ENCODE results near the gene FBXO36.
"Not testable (repeated sequence)": the region's sequence is repeated elsewhere in the genome, so short reads cannot be mapped to it uniquely, and the experiment has no call there.

FBXO36 gene

DNA sequence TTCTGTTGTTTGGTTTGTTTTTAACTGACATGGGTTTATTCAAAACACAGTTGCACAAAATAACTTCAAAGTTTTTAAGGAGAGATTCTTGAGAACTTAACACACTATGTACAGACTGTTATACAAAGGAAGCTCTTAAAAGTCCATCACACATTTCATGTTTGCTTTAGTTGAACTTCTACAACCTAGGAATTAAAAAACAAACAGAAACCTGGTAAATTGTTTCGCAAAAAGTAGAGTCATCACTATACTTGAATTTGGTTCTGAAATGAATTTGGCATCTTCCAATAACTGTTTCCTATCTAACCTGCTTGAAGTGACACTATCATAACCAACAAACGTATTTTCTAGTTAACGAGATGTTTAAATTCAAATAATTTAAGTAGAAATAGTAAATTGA lies 22.3 kb upstream of the FBXO36 start:
- H3K9ac ChIP-seq (ENCODE audit: low read length), result no peak overlapping the region
- no peak overlapping the region for H2AFZ ChIP-seq (ENCODE audit: low read length)
- no peaks in the 10 kb centered on the region for H3F3A ChIP-seq (ENCODE audit: insufficient read depth, low read length)
- H3K4me3 ChIP-seq (ENCODE audit: low read length), result no peak overlapping the region
- TF ChIP-seq EZH2phosphoT487 (IDR thresholded peaks at IDR 0.05; ENCODE audit: low read length) (no peak), EZH2 (optimal IDR thresholded peaks at IDR 0.05; ENCODE audit: low read depth, low read length) (no peak)
- TF ChIP-seq, protein P1, sequence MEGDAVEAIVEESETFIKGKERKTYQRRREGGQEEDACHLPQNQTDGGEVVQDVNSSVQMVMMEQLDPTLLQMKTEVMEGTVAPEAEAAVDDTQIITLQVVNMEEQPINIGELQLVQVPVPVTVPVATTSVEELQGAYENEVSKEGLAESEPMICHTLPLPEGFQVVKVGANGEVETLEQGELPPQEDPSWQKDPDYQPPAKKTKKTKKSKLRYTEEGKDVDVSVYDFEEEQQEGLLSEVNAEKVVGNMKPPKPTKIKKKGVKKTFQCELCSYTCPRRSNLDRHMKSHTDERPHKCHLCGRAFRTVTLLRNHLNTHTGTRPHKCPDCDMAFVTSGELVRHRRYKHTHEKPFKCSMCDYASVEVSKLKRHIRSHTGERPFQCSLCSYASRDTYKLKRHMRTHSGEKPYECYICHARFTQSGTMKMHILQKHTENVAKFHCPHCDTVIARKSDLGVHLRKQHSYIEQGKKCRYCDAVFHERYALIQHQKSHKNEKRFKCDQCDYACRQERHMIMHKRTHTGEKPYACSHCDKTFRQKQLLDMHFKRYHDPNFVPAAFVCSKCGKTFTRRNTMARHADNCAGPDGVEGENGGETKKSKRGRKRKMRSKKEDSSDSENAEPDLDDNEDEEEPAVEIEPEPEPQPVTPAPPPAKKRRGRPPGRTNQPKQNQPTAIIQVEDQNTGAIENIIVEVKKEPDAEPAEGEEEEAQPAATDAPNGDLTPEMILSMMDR (IDR thresholded peaks at IDR 0.05; ENCODE audit: low read length), result no peak
- H3K4me2 ChIP-seq (ENCODE audit: low read depth, low read length), result no peak overlapping the region
- peaks cover 67% of the 10 kb centered on the region for H3K79me2 ChIP-seq (ENCODE audit: low read length)
- 0 out of 2 replicates have a peak, but pooled peaks cover 4% of the 10 kb centered on the region for H3K36me3 ChIP-seq (replicated peaks; ENCODE audit: insufficient read depth, low read length)
- H4K20me1 ChIP-seq (ENCODE audit: insufficient read depth, low read length), result no peaks in the 10 kb centered on the region
- no peaks in the 10 kb centered on the region for H3K4me1 ChIP-seq (ENCODE audit: low read length)
- no peaks in the 10 kb centered on the region for H3K9me2 ChIP-seq (replicated peaks; ENCODE audit: insufficient read depth, low read length)
- no peaks in the 10 kb centered on the region for H3K27me3 ChIP-seq (replicated peaks; ENCODE audit: insufficient read depth, low read length)
- no peaks in the 10 kb centered on the region for H3K9me3 ChIP-seq (replicated peaks; ENCODE audit: insufficient read depth, low read length)
- no peak for DNase-seq
- H3K27ac ChIP-seq (ENCODE audit: low read length), result no peak overlapping the region

DNA sequence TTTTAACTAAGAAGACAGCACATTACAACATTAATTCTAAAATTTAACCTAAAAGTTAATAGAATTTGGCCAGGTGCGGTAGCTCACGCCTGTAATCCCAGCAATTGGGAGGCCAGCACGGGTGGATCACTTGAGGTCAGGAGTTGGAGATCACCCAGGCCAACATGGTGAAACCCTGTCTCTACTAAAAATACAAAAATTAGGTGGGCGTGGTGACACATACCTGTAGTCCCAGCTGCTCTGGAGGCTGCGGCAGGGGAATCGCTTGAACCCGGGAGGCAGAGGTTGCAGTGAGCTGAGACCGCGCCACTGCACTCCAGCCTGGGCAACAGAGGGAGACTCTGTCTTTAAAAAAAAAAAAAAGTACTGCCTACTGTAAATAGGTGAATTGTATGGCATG lies 21.8 kb upstream of the FBXO36 start:
- not testable (repeated sequence) for H3K4me3 ChIP-seq (ENCODE audit: low read length); H3K4me2 ChIP-seq (ENCODE audit: low read depth, low read length); H4K20me1 ChIP-seq (ENCODE audit: insufficient read depth, low read length); H3K9me2 ChIP-seq (replicated peaks; ENCODE audit: insufficient read depth, low read length); H3K9ac ChIP-seq (ENCODE audit: low read length); H3K4me1 ChIP-seq (ENCODE audit: low read length); H3F3A ChIP-seq (ENCODE audit: insufficient read depth, low read length); H3K27me3 ChIP-seq (replicated peaks; ENCODE audit: insufficient read depth, low read length); DNase-seq; H3K36me3 ChIP-seq (replicated peaks; ENCODE audit: insufficient read depth, low read length); H3K27ac ChIP-seq (ENCODE audit: low read length); H2AFZ ChIP-seq (ENCODE audit: low read length); H3K9me3 ChIP-seq (replicated peaks; ENCODE audit: insufficient read depth, low read length)
- peaks cover 71% of the 10 kb centered on the region for H3K79me2 ChIP-seq (ENCODE audit: low read length)

DNA sequence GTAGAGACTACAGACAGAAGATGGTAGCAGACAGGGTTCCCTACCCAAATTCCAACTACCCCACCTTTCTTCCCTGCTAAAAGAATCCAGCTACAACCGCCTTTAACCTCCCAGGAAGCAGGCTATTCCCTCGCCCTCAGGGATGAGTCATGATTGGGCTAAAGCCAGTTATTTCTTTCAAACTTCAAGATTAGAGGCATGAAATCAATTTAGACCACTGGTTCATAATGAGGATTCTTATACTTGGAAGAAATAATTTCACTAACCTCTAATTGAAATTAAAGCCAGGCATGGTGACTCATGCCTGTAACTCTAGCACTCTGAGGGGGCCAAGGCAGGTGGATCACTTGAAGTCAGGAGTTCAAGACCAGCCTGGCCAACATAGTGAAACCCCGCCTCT lies 20.5 kb upstream of the FBXO36 start:
- Histone ChIP-seq H3K9me2 (replicated peaks; ENCODE audit: insufficient read depth, low read length) (no peaks in the 10 kb centered on the region), H3K4me1 (ENCODE audit: low read length) (no peaks in the 10 kb centered on the region), H3K36me3 (replicated peaks; ENCODE audit: insufficient read depth, low read length) (0 out of 2 replicates have a peak, but pooled peaks cover 4% of the 10 kb centered on the region), H4K20me1 (ENCODE audit: insufficient read depth, low read length) (no peaks in the 10 kb centered on the region), H3F3A (ENCODE audit: insufficient read depth, low read length) (no peaks in the 10 kb centered on the region), H3K9ac (ENCODE audit: low read length) (no peak overlapping the region), H3K9me3 (replicated peaks; ENCODE audit: insufficient read depth, low read length) (no peaks in the 10 kb centered on the region), H3K27me3 (replicated peaks; ENCODE audit: insufficient read depth, low read length) (no peaks in the 10 kb centered on the region), H3K27ac (ENCODE audit: low read length) (no peak overlapping the region), H3K4me2 (ENCODE audit: low read depth, low read length) (no peak overlapping the region), H2AFZ (ENCODE audit: low read length) (no peak overlapping the region), H3K79me2 (ENCODE audit: low read length) (peaks cover 74% of the 10 kb centered on the region), H3K4me3 (ENCODE audit: low read length) (no peak overlapping the region)
- TF ChIP-seq EZH2 (optimal IDR thresholded peaks at IDR 0.05; ENCODE audit: low read depth, low read length) (no peak), EZH2phosphoT487 (IDR thresholded peaks at IDR 0.05; ENCODE audit: low read length) (no peak)
- TF ChIP-seq, protein P1 (IDR thresholded peaks at IDR 0.05; ENCODE audit: low read length), result no peak
- no peak for DNase-seq

DNA sequence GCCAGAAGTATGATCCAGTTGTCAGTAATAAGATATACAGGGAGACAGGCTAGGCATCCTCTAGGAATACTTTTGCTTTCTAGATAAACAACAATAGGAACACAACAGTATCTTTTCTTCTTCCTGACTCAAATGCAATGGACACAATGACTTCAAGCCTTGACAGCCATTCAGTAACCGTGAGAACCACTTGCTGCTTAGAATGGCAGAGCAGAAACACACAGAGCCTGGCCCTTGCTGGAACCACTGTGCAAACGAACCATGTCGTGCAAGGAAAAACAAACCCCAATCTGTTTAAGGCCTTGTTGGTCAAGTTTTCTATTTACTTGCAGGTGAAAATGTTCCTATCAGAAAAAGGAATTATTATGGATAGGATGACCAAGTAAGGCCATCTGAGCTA lies 19.3 kb upstream of the FBXO36 start:
- Histone ChIP-seq H3K79me2 (ENCODE audit: low read length) (peaks cover 77% of the 10 kb centered on the region), H3K27me3 (replicated peaks; ENCODE audit: insufficient read depth, low read length) (no peaks in the 10 kb centered on the region), H3K9ac (ENCODE audit: low read length) (no peak overlapping the region), H3K4me3 (ENCODE audit: low read length) (no peak overlapping the region), H3K9me3 (replicated peaks; ENCODE audit: insufficient read depth, low read length) (no peaks in the 10 kb centered on the region), H3K4me2 (ENCODE audit: low read depth, low read length) (no peak overlapping the region), H3K27ac (ENCODE audit: low read length) (no peak overlapping the region), H2AFZ (ENCODE audit: low read length) (no peak overlapping the region), H3K9me2 (replicated peaks; ENCODE audit: insufficient read depth, low read length) (no peaks in the 10 kb centered on the region), H3F3A (ENCODE audit: insufficient read depth, low read length) (no peaks in the 10 kb centered on the region), H3K4me1 (ENCODE audit: low read length) (no peaks in the 10 kb centered on the region), H4K20me1 (ENCODE audit: insufficient read depth, low read length) (no peaks in the 10 kb centered on the region), H3K36me3 (replicated peaks; ENCODE audit: insufficient read depth, low read length) (0 out of 2 replicates have a peak, but pooled peaks cover 4% of the 10 kb centered on the region)
- DNase-seq, result no peak
- TF ChIP-seq EZH2phosphoT487 (IDR thresholded peaks at IDR 0.05; ENCODE audit: low read length), result no peak
- TF ChIP-seq EZH2 (optimal IDR thresholded peaks at IDR 0.05; ENCODE audit: low read depth, low read length), result no peak
- TF ChIP-seq, protein P1 (IDR thresholded peaks at IDR 0.05; ENCODE audit: low read length), result no peak

Data from MM.1S (cell line).